ENCODE results near the gene ABCA9.
A peak's percentile ranks its signal among the peaks of the same experiment; 100 is the strongest.

Gene ABCA9

GRCh38 chr17:68987966-68988365 lies 72.8 kb downstream of the ABCA9 start:
- Histone ChIP-seq H3K18ac (ENCODE audit: low read length) (no peak overlapping the region), H3K4me3 (ENCODE audit: low read depth, low read length) (no peak overlapping the region), H2BK12ac (ENCODE audit: low read length) (no peak overlapping the region), H3K9ac (ENCODE audit: low read length) (no peak overlapping the region), H4K12ac (ENCODE audit: low read depth, low read length) (no peak overlapping the region), H3K23ac (ENCODE audit: low read length) (no peak overlapping the region), H3K4ac (ENCODE audit: low read depth, low read length) (no peak overlapping the region), H3K79me2 (ENCODE audit: control insufficient read depth, insufficient read depth, low read length, poor library complexity) (no peaks in the 10 kb centered on the region), H3K27ac (ENCODE audit: low read depth, low read length) (no peak overlapping the region), H2BK5ac (ENCODE audit: low read depth, low read length, poor library complexity) (no peak overlapping the region), H2AK5ac (ENCODE audit: low read length) (no peak overlapping the region), H3K9me3 (ENCODE audit: insufficient read depth, low read depth, low read length) (no peaks in the 10 kb centered on the region), H3K14ac (ENCODE audit: low read length) (no peak overlapping the region), H3K36me3 (ENCODE audit: control insufficient read depth in 1 of 2, insufficient read depth in 2 of 2, low read length in 2 of 2) (no peaks in the 10 kb centered on the region), H4K8ac (ENCODE audit: low read depth, low read length) (no peak overlapping the region), H3K4me1 (ENCODE audit: control insufficient read depth in 1 of 2, insufficient read depth in 2 of 2, low read length in 2 of 2) (no peaks in the 10 kb centered on the region), H2AFZ (ENCODE audit: insufficient read depth, low read length, poor library complexity) (no peak overlapping the region), H3K79me1 (ENCODE audit: low read length) (no peaks in the 10 kb centered on the region), H3K27me3 (ENCODE audit: insufficient read depth, low read length) (no peaks in the 10 kb centered on the region), H4K91ac (ENCODE audit: low read depth, low read length) (no peak overlapping the region), H3K4me2 (ENCODE audit: low read length) (no peak overlapping the region), H2BK120ac (ENCODE audit: insufficient read depth, low read length, poor library complexity) (no peak overlapping the region)
- WGBS (ENCODE audit: extremely low coverage, insufficient coverage, insufficient read length) = no CpG with 5 or more reads among the region's 4 CpGs
- no peak for DNase-seq

- Histone ChIP-seq H4K8ac (ENCODE audit: low read depth, low read length) (no peak overlapping the region), H4K12ac (ENCODE audit: low read depth, low read length) (no peak overlapping the region), H3K9ac (ENCODE audit: low read length) (no peak overlapping the region), H3K79me1 (ENCODE audit: low read length) (no peaks in the 10 kb centered on the region), H2BK120ac (ENCODE audit: insufficient read depth, low read length, poor library complexity) (no peak overlapping the region), H3K4ac (ENCODE audit: low read depth, low read length) (no peak overlapping the region), H2AFZ (ENCODE audit: insufficient read depth, low read length, poor library complexity) (no peak overlapping the region), H3K36me3 (ENCODE audit: control insufficient read depth in 1 of 2, insufficient read depth in 2 of 2, low read length in 2 of 2) (no peaks in the 10 kb centered on the region), H2BK5ac (ENCODE audit: low read depth, low read length, poor library complexity) (no peak overlapping the region), H3K18ac (ENCODE audit: low read length) (no peak overlapping the region), H3K27me3 (ENCODE audit: insufficient read depth, low read length) (no peaks in the 10 kb centered on the region), H3K79me2 (ENCODE audit: control insufficient read depth, insufficient read depth, low read length, poor library complexity) (no peaks in the 10 kb centered on the region), H3K9me3 (ENCODE audit: insufficient read depth, low read depth, low read length) (no peaks in the 10 kb centered on the region), H3K23ac (ENCODE audit: low read length) (no peak overlapping the region), H3K14ac (ENCODE audit: low read length) (no peak overlapping the region), H2AK5ac (ENCODE audit: low read length) (no peak overlapping the region), H3K4me1 (ENCODE audit: control insufficient read depth in 1 of 2, insufficient read depth in 2 of 2, low read length in 2 of 2) (no peaks in the 10 kb centered on the region), H3K4me2 (ENCODE audit: low read length) (no peak overlapping the region), H4K91ac (ENCODE audit: low read depth, low read length) (no peak overlapping the region), H2BK12ac (ENCODE audit: low read length) (no peak overlapping the region), H3K4me3 (ENCODE audit: low read depth, low read length) (no peak overlapping the region), H3K27ac (ENCODE audit: low read depth, low read length) (no peak overlapping the region)
- DNase-seq = peak in 1 of 2 donors; percentile 2
- WGBS (ENCODE audit: extremely low coverage, insufficient coverage, insufficient read length) = no CpG with 5 or more reads among the region's 2 CpGs
Measured at GRCh38 chr17:68981288-68981687, 79.4 kb downstream of the ABCA9 start.

GRCh38 chr17:68973098-68973846 lies 87.5 kb downstream of the ABCA9 start:
- Histone ChIP-seq H3K4me1 (ENCODE audit: control insufficient read depth in 1 of 2, insufficient read depth in 2 of 2, low read length in 2 of 2) (no peaks in the 10 kb centered on the region), H2AFZ (ENCODE audit: insufficient read depth, low read length, poor library complexity) (no peak overlapping the region), H3K9ac (ENCODE audit: low read length) (no peak overlapping the region), H3K4me3 (ENCODE audit: low read depth, low read length) (no peak overlapping the region), H2BK120ac (ENCODE audit: insufficient read depth, low read length, poor library complexity) (no peak overlapping the region), H3K79me1 (ENCODE audit: low read length) (no peaks in the 10 kb centered on the region), H3K9me3 (ENCODE audit: insufficient read depth, low read depth, low read length) (no peaks in the 10 kb centered on the region), H3K23ac (ENCODE audit: low read length) (no peak overlapping the region), H3K18ac (ENCODE audit: low read length) (no peak overlapping the region), H3K27me3 (ENCODE audit: insufficient read depth, low read length) (no peaks in the 10 kb centered on the region), H2BK12ac (ENCODE audit: low read length) (no peak overlapping the region), H2AK5ac (ENCODE audit: low read length) (no peak overlapping the region), H3K14ac (ENCODE audit: low read length) (no peak overlapping the region), H4K8ac (ENCODE audit: low read depth, low read length) (no peak overlapping the region), H3K79me2 (ENCODE audit: control insufficient read depth, insufficient read depth, low read length, poor library complexity) (no peaks in the 10 kb centered on the region), H4K12ac (ENCODE audit: low read depth, low read length) (no peak overlapping the region), H2BK5ac (ENCODE audit: low read depth, low read length, poor library complexity) (no peak overlapping the region), H3K36me3 (ENCODE audit: control insufficient read depth in 1 of 2, insufficient read depth in 2 of 2, low read length in 2 of 2) (no peaks in the 10 kb centered on the region), H3K4ac (ENCODE audit: low read depth, low read length) (no peak overlapping the region), H4K91ac (ENCODE audit: low read depth, low read length) (no peak overlapping the region), H3K27ac (ENCODE audit: low read depth, low read length) (no peak overlapping the region), H3K4me2 (ENCODE audit: low read length) (no peak overlapping the region)
- no peak for DNase-seq
- no CpG with 5 or more reads among the region's 3 CpGs for WGBS (ENCODE audit: extremely low coverage, insufficient coverage, insufficient read length)

GRCh38 chr17:68972119-68972704 lies 88.5 kb downstream of the ABCA9 start:
- H2AFZ ChIP-seq (ENCODE audit: insufficient read depth, low read length, poor library complexity) = no peak overlapping the region
- H3K36me3 ChIP-seq (ENCODE audit: control insufficient read depth in 1 of 2, insufficient read depth in 2 of 2, low read length in 2 of 2) = no peaks in the 10 kb centered on the region
- WGBS (ENCODE audit: extremely low coverage, insufficient coverage, insufficient read length) = no CpG with 5 or more reads among the region's 4 CpGs
- H3K9ac ChIP-seq (ENCODE audit: low read length) = no peak overlapping the region
- H2BK120ac ChIP-seq (ENCODE audit: insufficient read depth, low read length, poor library complexity) = no peak overlapping the region
- no peak overlapping the region for H3K4me3 ChIP-seq (ENCODE audit: low read depth, low read length)
- H2BK12ac ChIP-seq (ENCODE audit: low read length) = no peak overlapping the region
- no peak overlapping the region for H3K18ac ChIP-seq (ENCODE audit: low read length)
- H2AK5ac ChIP-seq (ENCODE audit: low read length) = no peak overlapping the region
- H3K27me3 ChIP-seq (ENCODE audit: insufficient read depth, low read length) = no peaks in the 10 kb centered on the region
- no peaks in the 10 kb centered on the region for H3K4me1 ChIP-seq (ENCODE audit: control insufficient read depth in 1 of 2, insufficient read depth in 2 of 2, low read length in 2 of 2)
- H4K8ac ChIP-seq (ENCODE audit: low read depth, low read length) = no peak overlapping the region
- H3K9me3 ChIP-seq (ENCODE audit: insufficient read depth, low read depth, low read length) = no peaks in the 10 kb centered on the region
- no peak overlapping the region for H4K91ac ChIP-seq (ENCODE audit: low read depth, low read length)
- no peaks in the 10 kb centered on the region for H3K79me1 ChIP-seq (ENCODE audit: low read length)
- H3K79me2 ChIP-seq (ENCODE audit: control insufficient read depth, insufficient read depth, low read length, poor library complexity) = no peaks in the 10 kb centered on the region
- H3K4me2 ChIP-seq (ENCODE audit: low read length) = no peak overlapping the region
- no peak overlapping the region for H3K27ac ChIP-seq (ENCODE audit: low read depth, low read length)
- no peak overlapping the region for H4K12ac ChIP-seq (ENCODE audit: low read depth, low read length)
- no peak overlapping the region for H3K4ac ChIP-seq (ENCODE audit: low read depth, low read length)
- no peak overlapping the region for H2BK5ac ChIP-seq (ENCODE audit: low read depth, low read length, poor library complexity)
- no peak overlapping the region for H3K14ac ChIP-seq (ENCODE audit: low read length)
- DNase-seq = peak in 1 of 2 donors; percentile 36
- no peak overlapping the region for H3K23ac ChIP-seq (ENCODE audit: low read length)
